Activated T-cell treated with anti-CD3 and anti-CD28 coated beads, Interleukin-2, amount 50 U/mL, for 4 hours (primary cell): ENCODE measurements around the gene ANKRD44. TPM values are rescaled to one million over a fixed set of nuclear protein-coding genes. Genes with fewer than 3 reads are reported as not detected.

ENCODE experiments used
- ATAC-seq, 2 donors: fragments of 200-7000 bp; cut with Tn5 transposase; one replicate each; pipeline ENCODE4 v1.10.0; 2021
- DNase-seq: peaks from one replicate; pipeline ENCODE4 v3.0.0-alpha.2; 2020
- H3K27me3 Mint-ChIP-seq: one replicate; pipeline ENCODE4 v1.8.0; 2021; ENCODE audit warnings: low read depth, mixed read lengths
- H3K36me3 Mint-ChIP-seq: one replicate; pipeline ENCODE4 v1.8.0; 2022; ENCODE audit warnings: mixed read lengths; ENCODE audit not compliant: insufficient read depth
- H3K4me1 Mint-ChIP-seq: one replicate; pipeline ENCODE4 v1.8.0; 2021; ENCODE audit warnings: low read depth, mixed read lengths
- H3K4me3 Mint-ChIP-seq: one replicate; pipeline ENCODE4 v1.8.0; 2021; ENCODE audit warnings: mild to moderate bottlenecking, moderate library complexity, mixed read lengths
- H3K9me3 Mint-ChIP-seq: one replicate; pipeline ENCODE4 v1.8.0; 2021; ENCODE audit warnings: mixed read lengths
- total RNA-seq, 3 donors: library from RNA; stranded (reverse); gene quantifications; one replicate each; pipeline ENCODE4 v1.2.1, GENCODE V29; 2021

The ANKRD44 gene
- total RNA-seq, 3 donors from 2014 or later = 75.0 to 91.5 (median 78.3) TPM

- ATAC-seq (no peak), DNase-seq (no peak)
- peaks cover 18% of the 10 kb centered on the region for H3K4me1 Mint-ChIP-seq
- no peaks in the 10 kb centered on the region for H3K27me3 Mint-ChIP-seq
- no peaks in the 10 kb centered on the region for H3K9me3 Mint-ChIP-seq
- no peak overlapping the region for H3K4me3 Mint-ChIP-seq
- peaks cover 3% of the 10 kb centered on the region for H3K36me3 Mint-ChIP-seq
Observed at GRCh38 chr2:196959281-196959680, 351.3 kb downstream of the ANKRD44 start.

DNA sequence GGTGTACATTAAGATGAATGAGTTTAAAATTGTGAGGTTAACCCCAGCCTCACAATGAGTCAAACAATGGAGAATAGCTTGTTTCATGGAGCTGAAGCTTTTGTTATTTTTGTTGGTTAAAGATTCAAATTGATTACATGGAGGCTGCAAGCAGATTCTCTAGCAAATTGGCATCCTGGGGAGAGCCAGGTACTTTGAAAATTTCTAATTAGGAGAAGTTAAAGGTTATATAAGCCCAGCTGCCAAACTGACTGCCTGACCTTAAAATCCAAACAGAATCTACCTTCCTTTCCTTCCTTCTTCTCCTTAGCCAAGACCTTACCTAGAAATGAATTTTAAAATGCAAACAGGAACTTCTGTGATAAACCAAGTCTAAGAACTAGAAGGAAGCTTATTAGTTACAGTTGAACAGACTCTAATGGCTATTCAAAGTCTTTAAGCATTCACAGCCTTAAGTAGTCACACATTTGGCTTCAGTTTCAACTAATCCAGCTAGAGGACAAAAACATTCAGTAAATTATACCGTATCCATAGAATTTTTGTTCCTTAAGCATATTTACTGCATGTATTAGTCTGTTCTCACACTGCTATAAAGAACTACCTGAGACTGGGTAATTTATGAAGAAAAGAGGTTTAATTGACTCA lies 352.6 kb downstream of the ANKRD44 start:
- H3K27me3 Mint-ChIP-seq = peaks cover 2% of the 10 kb centered on the region
- H3K36me3 Mint-ChIP-seq = peaks cover 3% of the 10 kb centered on the region
- H3K4me1 Mint-ChIP-seq = peaks cover 16% of the 10 kb centered on the region
- H3K4me3 Mint-ChIP-seq = no peak overlapping the region
- H3K9me3 Mint-ChIP-seq = no peaks in the 10 kb centered on the region
- ATAC-seq (no peak), DNase-seq (no peak)

DNA sequence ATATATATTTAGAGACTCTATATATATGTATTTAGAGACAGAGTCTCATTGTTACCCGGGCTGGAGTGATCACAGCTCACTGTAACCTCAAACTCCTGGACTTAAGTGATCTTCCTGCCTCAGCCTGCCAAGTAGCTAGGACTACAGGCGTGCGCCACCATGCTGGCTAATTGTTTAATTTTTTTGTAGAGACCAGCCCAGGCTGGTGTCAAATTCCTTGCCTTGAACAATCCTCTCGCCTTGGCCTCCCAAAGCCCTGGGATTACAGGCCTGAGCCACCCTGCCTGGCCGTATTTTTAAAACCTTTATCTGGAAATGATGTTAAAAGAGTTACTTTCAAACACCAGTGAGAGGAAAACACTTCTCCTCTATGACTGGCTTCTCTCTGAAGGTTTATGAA lies 353.1 kb downstream of the ANKRD44 start:
- DNase-seq = no peak
- H3K36me3 Mint-ChIP-seq = peaks cover 1% of the 10 kb centered on the region
- peaks cover 12% of the 10 kb centered on the region for H3K4me1 Mint-ChIP-seq
- H3K27me3 Mint-ChIP-seq = peaks cover 2% of the 10 kb centered on the region
- ATAC-seq = no peak
- H3K4me3 Mint-ChIP-seq = no peak overlapping the region
- no peaks in the 10 kb centered on the region for H3K9me3 Mint-ChIP-seq

- Mint-ChIP-seq H3K9me3 (no peaks in the 10 kb centered on the region), H3K4me3 (no peak overlapping the region), H3K27me3 (peaks cover 2% of the 10 kb centered on the region), H3K4me1 (no peaks in the 10 kb centered on the region), H3K36me3 (no peaks in the 10 kb centered on the region)
- DNase-seq = no peak
- ATAC-seq = no peak
Observed at GRCh38 chr2:196956069-196956468, 354.5 kb downstream of the ANKRD44 start.

- no peaks in the 10 kb centered on the region for H3K4me1 Mint-ChIP-seq
- no peaks in the 10 kb centered on the region for H3K9me3 Mint-ChIP-seq
- H3K4me3 Mint-ChIP-seq = no peak overlapping the region
- no peaks in the 10 kb centered on the region for H3K36me3 Mint-ChIP-seq
- ATAC-seq = no peak
- peaks cover 5% of the 10 kb centered on the region for H3K27me3 Mint-ChIP-seq
- no peak for DNase-seq
Observed at GRCh38 chr2:196955036-196955435, 355.5 kb downstream of the ANKRD44 start.

DNA sequence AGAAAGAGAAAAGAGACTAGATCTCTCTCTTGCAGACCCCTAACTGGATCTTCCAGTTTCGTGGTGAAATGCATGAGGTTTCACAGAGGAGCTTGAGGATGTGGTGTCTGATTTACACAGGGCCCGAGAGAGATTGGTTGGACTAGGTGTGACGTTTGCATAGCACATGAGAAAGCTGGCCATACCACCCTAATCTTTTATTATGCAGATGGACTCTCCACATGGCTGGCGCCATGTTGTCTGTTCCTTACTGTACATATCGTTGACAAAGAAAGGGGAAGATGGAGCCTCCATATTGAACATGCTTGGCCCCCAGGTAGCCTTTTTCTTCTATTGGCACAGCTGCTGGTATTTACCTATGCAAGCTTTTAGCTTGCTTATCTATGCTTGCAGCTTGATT lies 356.6 kb downstream of the ANKRD44 start:
- Mint-ChIP-seq H3K27me3 (peaks cover 5% of the 10 kb centered on the region), H3K36me3 (no peaks in the 10 kb centered on the region), H3K4me1 (no peaks in the 10 kb centered on the region), H3K9me3 (no peaks in the 10 kb centered on the region), H3K4me3 (no peak overlapping the region)
- ATAC-seq (no peak), DNase-seq (no peak)

GRCh38 chr2:196952936-196953335 lies 357.6 kb downstream of the ANKRD44 start:
- Mint-ChIP-seq H3K4me3 (no peak overlapping the region), H3K9me3 (no peaks in the 10 kb centered on the region), H3K27me3 (peaks cover 5% of the 10 kb centered on the region), H3K36me3 (no peaks in the 10 kb centered on the region), H3K4me1 (no peaks in the 10 kb centered on the region)
- ATAC-seq (no peak), DNase-seq (no peak)

GRCh38 chr2:196951973-196952372 lies 358.6 kb downstream of the ANKRD44 start:
- Mint-ChIP-seq H3K4me1 (no peaks in the 10 kb centered on the region), H3K4me3 (no peak overlapping the region), H3K27me3 (peaks cover 5% of the 10 kb centered on the region), H3K36me3 (no peaks in the 10 kb centered on the region), H3K9me3 (no peaks in the 10 kb centered on the region)
- DNase-seq (no peak), ATAC-seq (no peak)

- H3K4me1 Mint-ChIP-seq = no peaks in the 10 kb centered on the region
- H3K27me3 Mint-ChIP-seq = peaks cover 5% of the 10 kb centered on the region
- no peak for ATAC-seq
- no peaks in the 10 kb centered on the region for H3K36me3 Mint-ChIP-seq
- H3K4me3 Mint-ChIP-seq = no peak overlapping the region
- H3K9me3 Mint-ChIP-seq = no peaks in the 10 kb centered on the region
- DNase-seq = no peak
Observed at GRCh38 chr2:196949116-196949515, 361.5 kb downstream of the ANKRD44 start.

DNA sequence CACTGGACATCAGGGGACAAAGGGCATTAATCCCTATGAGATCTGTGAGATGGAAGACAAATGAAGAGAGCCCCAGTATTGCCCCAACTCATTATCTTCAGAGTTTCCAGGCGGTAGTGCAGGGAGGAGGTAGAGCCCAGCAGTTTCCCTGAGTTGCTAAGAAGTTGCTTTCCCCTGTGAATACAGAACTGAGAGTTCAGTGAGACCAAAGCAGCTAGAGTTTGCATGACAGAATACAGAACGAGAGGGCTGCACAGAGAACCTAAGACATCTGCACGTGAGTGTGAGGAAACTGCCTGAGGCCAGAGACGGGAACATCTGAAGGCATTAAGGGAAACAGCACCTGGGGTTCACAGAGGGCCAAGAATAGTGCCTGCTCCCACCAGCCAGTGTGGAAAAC lies 366.0 kb downstream of the ANKRD44 start:
- DNase-seq (no peak), ATAC-seq (no peak)
- Mint-ChIP-seq H3K4me1 (no peaks in the 10 kb centered on the region), H3K36me3 (peaks cover 2% of the 10 kb centered on the region), H3K27me3 (no peaks in the 10 kb centered on the region), H3K4me3 (no peak overlapping the region), H3K9me3 (no peaks in the 10 kb centered on the region)

GRCh38 chr2:196941398-196942078 lies 369.0 kb downstream of the ANKRD44 start:
- Mint-ChIP-seq H3K27me3 (peaks cover 3% of the 10 kb centered on the region), H3K4me3 (no peak overlapping the region), H3K9me3 (no peaks in the 10 kb centered on the region), H3K4me1 (no peaks in the 10 kb centered on the region), H3K36me3 (peaks cover 2% of the 10 kb centered on the region)
- no peak for DNase-seq
- no peak for ATAC-seq

DNA sequence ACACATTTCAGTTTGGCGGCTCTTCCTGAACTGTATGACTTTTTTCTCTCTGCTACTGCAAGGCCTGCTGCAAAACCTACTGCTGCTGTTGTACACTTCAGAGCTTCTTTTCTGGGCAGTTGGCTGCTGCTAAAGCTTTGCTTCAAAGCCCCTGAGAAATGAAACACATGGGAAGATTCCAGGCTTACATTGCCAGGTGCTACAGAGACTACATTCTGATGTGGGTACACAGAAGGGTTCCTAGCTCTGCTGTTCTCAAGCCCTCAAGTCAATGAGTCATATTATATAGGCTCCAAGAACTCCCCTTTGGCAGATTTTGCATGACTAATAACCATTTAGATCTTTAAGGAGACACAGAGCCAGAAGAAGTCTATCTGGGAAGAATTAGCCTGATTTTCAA lies 371.2 kb downstream of the ANKRD44 start:
- Mint-ChIP-seq H3K9me3 (no peaks in the 10 kb centered on the region), H3K4me1 (peaks cover 5% of the 10 kb centered on the region), H3K27me3 (peaks cover 3% of the 10 kb centered on the region), H3K36me3 (peaks cover 2% of the 10 kb centered on the region), H3K4me3 (no peak overlapping the region)
- ATAC-seq (no peak), DNase-seq (no peak)

Other genes with a start within 250 kb of the ANKRD44 start
- gene SF3B1, start 124.2 kb upstream of the ANKRD44 start, total RNA-seq = 100 to 1,000 TPM; 242 to 249 (median 243) TPM
- gene COQ10B, start 142.8 kb upstream of the ANKRD44 start, total RNA-seq = 10 to 100 TPM; 32.3 to 34.6 (median 32.7) TPM
- 1,000 to 10,000 TPM; 1,165 to 1,393 (median 1,366) TPM for gene HSPD1, start 189.1 kb upstream of the ANKRD44 start, total RNA-seq
- gene HSPE1, start 189.6 kb upstream of the ANKRD44 start, total RNA-seq = 100 to 1,000 TPM; 452 to 521 (median 492) TPM
- gene MOB4, start 205.3 kb upstream of the ANKRD44 start, total RNA-seq = 10 to 100 TPM; 23.5 to 28.1 (median 23.8) TPM